A673 (cell line): ENCODE data around the gene MINDY4. TPM values are rescaled to one million over a fixed set of nuclear protein-coding genes. Genes with fewer than 3 reads are reported as not detected.

Experiments
- BruUV-seq: library from RNA; stranded (reverse); fragments of 400-500 nt; replicated peaks from 2 replicates; lab custom pipeline; 2021; lab: Mats Ljungman, UMichigan
- CTCF ChIA-PET: fragments of 300-600 bp; sonication (Branson Sonifier 250); formaldehyde crosslinking; loops from one replicate; lab custom pipeline; 2022; ENCODE audit warnings: antibody characterized with exemption; lab: Charles Lee
- POLR2A ChIA-PET: fragments of 300-600 bp; sonication (Branson Sonifier 250); formaldehyde crosslinking; loops from one replicate; lab custom pipeline; 2022; ENCODE audit warnings: antibody characterized with exemption; ENCODE audit not compliant: low non-redundant PET; lab: Charles Lee
- DNase-seq: peaks from one replicate; pipeline ENCODE4 v3.0.0-alpha.2; 2015; ENCODE audit warnings: low spot score
- H3K27ac ChIP-seq: fragments of 200-600 bp; sonication (generic); 2 replicates; pipeline ENCODE4 v1.5.1; 2016; ENCODE audit warnings: mixed run types, low read depth, mild to moderate bottlenecking, mixed read lengths, antibody characterized with exemption, low read length; ENCODE audit not compliant: poor library complexity, severe bottlenecking
- H3K27me3 ChIP-seq: fragments of 200-600 bp; sonication (generic); replicated peaks from 2 replicates; pipeline ENCODE4 v1.6.1; 2017; ENCODE audit warnings: mixed run types, low read depth, mild to moderate bottlenecking, mixed read lengths, antibody characterized with exemption, low read length; ENCODE audit not compliant: insufficient read depth, poor library complexity
- H3K36me3 ChIP-seq: fragments of 200-600 bp; sonication (generic); 2 replicates; pipeline ENCODE4 v1.6.1; 2016; ENCODE audit warnings: mixed run types, mild to moderate bottlenecking, mixed read lengths, antibody characterized with exemption, low read length; ENCODE audit not compliant: insufficient read depth, poor library complexity, severe bottlenecking
- H3K4me1 ChIP-seq: fragments of 200-600 bp; sonication (generic); 2 replicates; pipeline ENCODE4 v1.6.1; 2017; ENCODE audit warnings: mixed run types, mild to moderate bottlenecking, mixed read lengths, antibody characterized with exemption, low read length; ENCODE audit not compliant: insufficient read depth, poor library complexity, severe bottlenecking
- H3K4me3 ChIP-seq: fragments of 200-600 bp; sonication (generic); 2 replicates; pipeline ENCODE4 v1.5.1; 2016; ENCODE audit warnings: low read depth, mixed run types, mild to moderate bottlenecking, mixed read lengths, low read length; ENCODE audit not compliant: poor library complexity, severe bottlenecking
- H3K9me3 ChIP-seq: fragments of 200-600 bp; sonication (generic); 2 replicates; pipeline ENCODE4 v1.6.1; 2016; ENCODE audit warnings: mixed run types, low read depth, mild to moderate bottlenecking, mixed read lengths, antibody characterized with exemption, low read length; ENCODE audit not compliant: poor library complexity, severe bottlenecking
- EZH2 ChIP-seq: fragments of 200-600 bp; sonication (generic); IDR thresholded peaks from 2 replicates; pipeline ENCODE4 v1.6.1; 2017; ENCODE audit warnings: borderline replicate concordance, low read depth, mild to moderate bottlenecking, mixed read lengths, antibody characterized with exemption, low read length; ENCODE audit not compliant: poor library complexity, severe bottlenecking
- intact Hi-C: fragments of 100-400 bp; cut with micrococcal nuclease; formaldehyde crosslinking; loops from one replicate; pipeline ENCODE4 v1.10.0; 2022; ENCODE audit not compliant: unreplicated experiment
- total RNA-seq: library from RNA; stranded (reverse); gene quantifications from 2 replicates; pipeline ENCODE4 v1.2.3, GENCODE V29; 2021
- TF ChIP-seq, protein P1 (sequence below): fragments of 300-800, 200-600 bp; sonication (generic); conservative IDR thresholded peaks from 2 replicates; pipeline ENCODE4 v1.5.1; 2017; ENCODE audit warnings: low read depth, mild to moderate bottlenecking, antibody characterized with exemption, low read length, moderate library complexity, mixed read lengths

The MINDY4 gene
- total RNA-seq, 1 experiment from 2014 or later, result 3.8 TPM

- H3K4me1 ChIP-seq, result no peaks in the 10 kb centered on the region
- no peaks in the 10 kb centered on the region for H3K9me3 ChIP-seq
- POLR2A ChIA-PET, result no interaction called here
- CTCF ChIA-PET, result no interaction called here
- H3K27me3 ChIP-seq, result peaks cover 22% of the 10 kb centered on the region
- H3K4me3 ChIP-seq, result no peak overlapping the region
- intact Hi-C loops, result no loop called here
- TF ChIP-seq, protein P1, sequence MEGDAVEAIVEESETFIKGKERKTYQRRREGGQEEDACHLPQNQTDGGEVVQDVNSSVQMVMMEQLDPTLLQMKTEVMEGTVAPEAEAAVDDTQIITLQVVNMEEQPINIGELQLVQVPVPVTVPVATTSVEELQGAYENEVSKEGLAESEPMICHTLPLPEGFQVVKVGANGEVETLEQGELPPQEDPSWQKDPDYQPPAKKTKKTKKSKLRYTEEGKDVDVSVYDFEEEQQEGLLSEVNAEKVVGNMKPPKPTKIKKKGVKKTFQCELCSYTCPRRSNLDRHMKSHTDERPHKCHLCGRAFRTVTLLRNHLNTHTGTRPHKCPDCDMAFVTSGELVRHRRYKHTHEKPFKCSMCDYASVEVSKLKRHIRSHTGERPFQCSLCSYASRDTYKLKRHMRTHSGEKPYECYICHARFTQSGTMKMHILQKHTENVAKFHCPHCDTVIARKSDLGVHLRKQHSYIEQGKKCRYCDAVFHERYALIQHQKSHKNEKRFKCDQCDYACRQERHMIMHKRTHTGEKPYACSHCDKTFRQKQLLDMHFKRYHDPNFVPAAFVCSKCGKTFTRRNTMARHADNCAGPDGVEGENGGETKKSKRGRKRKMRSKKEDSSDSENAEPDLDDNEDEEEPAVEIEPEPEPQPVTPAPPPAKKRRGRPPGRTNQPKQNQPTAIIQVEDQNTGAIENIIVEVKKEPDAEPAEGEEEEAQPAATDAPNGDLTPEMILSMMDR, result no peak
- no peak for TF ChIP-seq EZH2
- H3K36me3 ChIP-seq, result no peaks in the 10 kb centered on the region
- DNase-seq, result no peak
- H3K27ac ChIP-seq, result no peak overlapping the region
- BruUV-seq, result no TSS peak
These were observed 47.4 kb upstream of the MINDY4 start for GRCh38 chr7:30723776-30724175.

GRCh38 chr7:30726296-30727006 lies 44.8 kb upstream of the MINDY4 start:
- CTCF ChIA-PET, result no interaction called here
- Histone ChIP-seq H3K4me3 (no peak overlapping the region), H3K27ac (no peak overlapping the region), H3K27me3 (peaks cover 25% of the 10 kb centered on the region), H3K9me3 (no peaks in the 10 kb centered on the region), H3K36me3 (no peaks in the 10 kb centered on the region), H3K4me1 (no peaks in the 10 kb centered on the region)
- DNase-seq, result no peak
- TF ChIP-seq EZH2, result no peak
- TF ChIP-seq, protein P1, result no peak
- BruUV-seq, result no TSS peak
- POLR2A ChIA-PET, result interaction anchor here (0.6 kb wide), 1 partner anchor 510 kb away, joined by 3 read pairs; no protein-coding TSS in a partner anchor
- intact Hi-C loops, result no loop called here

- BruUV-seq, result no TSS peak
- no peak overlapping the region for H3K4me3 ChIP-seq
- DNase-seq, result no peak
- H3K36me3 ChIP-seq, result no peaks in the 10 kb centered on the region
- no peaks in the 10 kb centered on the region for H3K9me3 ChIP-seq
- H3K4me1 ChIP-seq, result no peaks in the 10 kb centered on the region
- ChIA-PET POLR2A (no interaction called here), CTCF (no interaction called here)
- intact Hi-C loops, result no loop called here
- H3K27me3 ChIP-seq, result peaks cover 23% of the 10 kb centered on the region
- TF ChIP-seq EZH2, result no peak
- TF ChIP-seq, protein P1, result no peak
- no peak overlapping the region for H3K27ac ChIP-seq
These were observed 43.9 kb upstream of the MINDY4 start for GRCh38 chr7:30727061-30727945.
